Measurements from ENCODE around the gene EMID1.
"Not testable (repeated sequence)": the region's sequence is repeated elsewhere in the genome, so short reads cannot be mapped to it uniquely, and the experiment has no call there.

The EMID1 gene

GRCh38 chr22:29218758-29219408 lies 13.2 kb downstream of the EMID1 start:
- POLR2A ChIA-PET = no interaction called here
- TF ChIP-seq CTCF (tag by site-specific recombination; IDR thresholded peaks at IDR 0.05) (no peak), ZNF768 (tag by site-specific recombination; IDR thresholded peaks at IDR 0.05) (peak; percentile 80; the same call in 1 of the 2 replicates), ZNF274 (IDR thresholded peaks at IDR 0.05; ENCODE audit: low read length) (no peak), ZNF274 (tag by site-specific recombination; IDR thresholded peaks at IDR 0.05; ENCODE audit: borderline replicate concordance) (no peak)
- Histone ChIP-seq H3K4me3 (ENCODE audit: low read depth, low read length) (no peak overlapping the region), H3K4me1 (ENCODE audit: control insufficient read depth, insufficient read depth, low read length) (no peaks in the 10 kb centered on the region), H3K27ac (ENCODE audit: extremely low read depth, low read depth, low read length) (no peak overlapping the region), H3K9me3 (ENCODE audit: control insufficient read depth, insufficient read depth, low read depth, low read length) (no peaks in the 10 kb centered on the region), H3K36me3 (ENCODE audit: control insufficient read depth in 2 of 2, insufficient read depth in 1 of 2, low read length in 2 of 2) (no peaks in the 10 kb centered on the region)
- CTCF ChIA-PET = interaction anchor here (1.1 to 1.7 kb wide), 3 partner anchors 24 to 78 kb away, joined by 3 to 6 read pairs (median 4); no protein-coding TSS in a partner anchor

- H3K27ac ChIP-seq (ENCODE audit: extremely low read depth, low read depth, low read length); H3K9me3 ChIP-seq (ENCODE audit: control insufficient read depth, insufficient read depth, low read depth, low read length); H3K4me3 ChIP-seq (ENCODE audit: low read depth, low read length); H3K36me3 ChIP-seq (ENCODE audit: control insufficient read depth in 2 of 2, insufficient read depth in 1 of 2, low read length in 2 of 2); H3K4me1 ChIP-seq (ENCODE audit: control insufficient read depth, insufficient read depth, low read length); POLR2A ChIA-PET: not testable (repeated sequence)
- peak; percentile 94 for TF ChIP-seq ZNF121 (tag by site-specific recombination; IDR thresholded peaks at IDR 0.05)
- CTCF ChIA-PET = interaction anchor here (1.1 kb wide), 2 partner anchors 23 to 79 kb away, joined by 3 to 4 read pairs; no protein-coding TSS in a partner anchor
Measured at GRCh38 chr22:29219409-29219782, 13.7 kb downstream of the EMID1 start.

GRCh38 chr22:29219881-29220670 lies 14.4 kb downstream of the EMID1 start:
- Histone ChIP-seq H3K4me3 (ENCODE audit: low read depth, low read length) (no peak overlapping the region), H3K4me1 (ENCODE audit: control insufficient read depth, insufficient read depth, low read length) (no peaks in the 10 kb centered on the region), H3K27ac (ENCODE audit: extremely low read depth, low read depth, low read length) (no peak overlapping the region), H3K36me3 (ENCODE audit: control insufficient read depth in 2 of 2, insufficient read depth in 1 of 2, low read length in 2 of 2) (no peaks in the 10 kb centered on the region), H3K9me3 (ENCODE audit: control insufficient read depth, insufficient read depth, low read depth, low read length) (no peaks in the 10 kb centered on the region)
- TF ChIP-seq ZNF433 (tag by site-specific recombination; IDR thresholded peaks at IDR 0.05; ENCODE audit: low read depth) = no peak
- no peak for TF ChIP-seq SCRT2 (tag by site-specific recombination; IDR thresholded peaks at IDR 0.05)
- TF ChIP-seq EGR2 (tag by site-specific recombination; IDR thresholded peaks at IDR 0.05; ENCODE audit: low read depth) = peak; percentile 84; the same call in 1 of the 2 replicates
- no peak for TF ChIP-seq ZNF16 (tag by site-specific recombination; IDR thresholded peaks at IDR 0.05; ENCODE audit: low read depth)
- TF ChIP-seq ZFHX2 (tag by site-specific recombination; conservative IDR thresholded peaks at IDR 0.05) = peak; percentile 81
- TF ChIP-seq AEBP2 (tag by site-specific recombination; IDR thresholded peaks at IDR 0.05; ENCODE audit: borderline replicate concordance) = no peak
- TF ChIP-seq ZBTB48 (tag by site-specific recombination; IDR thresholded peaks at IDR 0.05) = no peak
- CTCF ChIA-PET = interaction anchor here (1.1 to 1.8 kb wide), 2 partner anchors 25 to 80 kb away, joined by 4 to 11 read pairs; no protein-coding TSS in a partner anchor
- POLR2A ChIA-PET = interaction anchor here (0.6 kb wide), 1 partner anchor 16 kb away, joined by 3 read pairs; no protein-coding TSS in a partner anchor
